Body of pancreas (tissue), 4 donors: ENCODE results near the gene TMEM270.

Source experiments
- POLR2A ChIP-seq, 3 donors: fragments of 450-650 bp; IDR thresholded peaks; one replicate each; pipeline ENCODE4 v1.6.1; 2016; ENCODE audit warnings: antibody characterized with exemption in 3 of 3, mild to moderate bottlenecking in 2 of 3
- TF ChIP-seq, protein P1 (sequence below), 7 experiments: fragments of 450-650 bp in 4 of 7; fragments of 200-600 bp in 3 of 7; sonication (generic) in 3 of 7; IDR thresholded peaks; one replicate each; pipeline ENCODE4 v1.5.1; 2016 to 2019; ENCODE audit warnings: antibody characterized with exemption in 7 of 7

DNA sequence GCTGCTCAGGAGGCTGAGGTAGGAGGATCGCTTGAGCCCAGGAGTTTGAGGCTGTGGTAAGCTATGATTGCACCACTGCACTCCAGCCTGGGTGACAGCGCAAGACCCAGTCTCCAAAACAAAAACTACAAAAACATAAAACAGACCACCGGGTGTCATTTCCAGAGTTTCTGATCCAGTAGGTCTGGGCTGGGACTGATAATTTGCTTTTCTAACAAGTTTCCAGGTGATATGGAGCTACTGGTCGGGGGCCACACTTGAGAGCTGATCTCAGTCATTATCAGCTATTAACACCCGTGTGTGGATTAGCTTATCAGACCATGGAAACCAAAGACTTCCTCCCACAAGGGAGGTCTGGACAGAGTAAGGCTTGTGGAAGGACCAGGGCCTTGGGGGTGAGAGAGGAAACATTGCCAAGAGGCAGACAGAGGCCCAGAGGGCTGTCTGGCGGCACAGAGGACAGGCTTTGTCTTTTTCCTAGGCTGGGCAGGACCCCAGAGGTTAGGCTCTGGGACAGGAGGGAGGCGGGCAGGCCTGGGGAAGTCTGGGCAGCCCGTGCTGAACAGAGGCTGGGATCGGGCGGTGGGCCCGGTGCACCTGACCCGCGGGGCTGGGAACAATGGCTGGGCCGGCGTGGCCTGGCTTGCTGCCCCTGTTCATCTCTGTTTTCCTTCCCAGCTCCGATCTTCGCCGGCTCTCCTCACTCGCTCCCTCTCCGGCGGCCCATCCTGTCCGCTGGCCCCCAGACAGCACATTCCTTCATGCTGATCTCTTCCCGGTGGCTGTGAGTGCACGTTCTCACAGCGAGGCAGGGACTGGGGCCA, 25.2 kb downstream of the TMEM270 start:
- TF ChIP-seq POLR2A (IDR thresholded peaks at IDR 0.05) = no peak
- TF ChIP-seq, protein P1, sequence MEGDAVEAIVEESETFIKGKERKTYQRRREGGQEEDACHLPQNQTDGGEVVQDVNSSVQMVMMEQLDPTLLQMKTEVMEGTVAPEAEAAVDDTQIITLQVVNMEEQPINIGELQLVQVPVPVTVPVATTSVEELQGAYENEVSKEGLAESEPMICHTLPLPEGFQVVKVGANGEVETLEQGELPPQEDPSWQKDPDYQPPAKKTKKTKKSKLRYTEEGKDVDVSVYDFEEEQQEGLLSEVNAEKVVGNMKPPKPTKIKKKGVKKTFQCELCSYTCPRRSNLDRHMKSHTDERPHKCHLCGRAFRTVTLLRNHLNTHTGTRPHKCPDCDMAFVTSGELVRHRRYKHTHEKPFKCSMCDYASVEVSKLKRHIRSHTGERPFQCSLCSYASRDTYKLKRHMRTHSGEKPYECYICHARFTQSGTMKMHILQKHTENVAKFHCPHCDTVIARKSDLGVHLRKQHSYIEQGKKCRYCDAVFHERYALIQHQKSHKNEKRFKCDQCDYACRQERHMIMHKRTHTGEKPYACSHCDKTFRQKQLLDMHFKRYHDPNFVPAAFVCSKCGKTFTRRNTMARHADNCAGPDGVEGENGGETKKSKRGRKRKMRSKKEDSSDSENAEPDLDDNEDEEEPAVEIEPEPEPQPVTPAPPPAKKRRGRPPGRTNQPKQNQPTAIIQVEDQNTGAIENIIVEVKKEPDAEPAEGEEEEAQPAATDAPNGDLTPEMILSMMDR (IDR thresholded peaks at IDR 0.05) = no peak
